Vagina (tissue), 2 donors: ENCODE results near the gene UBE2E3.

Source experiments
- POLR2A ChIP-seq, 2 donors: fragments of 450-650 bp; IDR thresholded peaks; one replicate each; pipeline ENCODE4 v1.6.1; 2017; ENCODE audit warnings: antibody characterized with exemption in 2 of 2, mild to moderate bottlenecking in 2 of 2, moderate library complexity in 2 of 2
- POLR2AphosphoS5 ChIP-seq, 2 donors: sonication (generic); formaldehyde crosslinking; IDR thresholded peaks; one replicate each; pipeline ENCODE4 v1.9.0; 2017; ENCODE audit warnings: antibody characterized with exemption in 2 of 2, mild to moderate bottlenecking in 2 of 2, low read depth in 1 of 2; ENCODE audit not compliant: insufficient read depth in 1 of 2
- TF ChIP-seq, protein P1 (sequence below), 3 experiments: fragments of 450-650 bp in 2 of 3; fragments of 200-600 bp in 1 of 3; sonication (generic) in 1 of 3; IDR thresholded peaks; one replicate each; pipeline ENCODE4 v1.5.1; 2017 to 2019; ENCODE audit warnings: antibody characterized with exemption in 3 of 3, mild to moderate bottlenecking in 2 of 3, moderate library complexity in 2 of 3

DNA sequence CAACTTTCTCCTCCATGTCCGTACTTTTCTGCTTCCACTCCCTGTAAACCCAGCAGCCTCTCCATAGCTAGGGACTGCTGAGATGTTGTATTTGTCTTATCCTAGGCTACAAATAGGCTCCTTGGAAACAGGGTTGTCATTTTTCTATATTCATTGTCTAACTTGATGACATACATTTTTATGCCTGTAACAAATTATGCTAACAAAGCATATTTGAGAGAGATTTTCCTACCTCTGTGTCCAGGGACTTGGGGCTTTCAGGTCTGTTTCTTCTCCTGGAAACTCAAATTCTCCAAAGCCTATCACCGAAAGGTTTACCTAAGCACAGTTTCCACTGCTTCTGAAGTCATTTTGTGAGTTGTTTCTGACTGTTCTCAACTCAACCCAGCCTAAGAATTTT, 102.7 kb downstream of the UBE2E3 start:
- no peak for TF ChIP-seq POLR2A (IDR thresholded peaks at IDR 0.05)
- TF ChIP-seq, protein P1, sequence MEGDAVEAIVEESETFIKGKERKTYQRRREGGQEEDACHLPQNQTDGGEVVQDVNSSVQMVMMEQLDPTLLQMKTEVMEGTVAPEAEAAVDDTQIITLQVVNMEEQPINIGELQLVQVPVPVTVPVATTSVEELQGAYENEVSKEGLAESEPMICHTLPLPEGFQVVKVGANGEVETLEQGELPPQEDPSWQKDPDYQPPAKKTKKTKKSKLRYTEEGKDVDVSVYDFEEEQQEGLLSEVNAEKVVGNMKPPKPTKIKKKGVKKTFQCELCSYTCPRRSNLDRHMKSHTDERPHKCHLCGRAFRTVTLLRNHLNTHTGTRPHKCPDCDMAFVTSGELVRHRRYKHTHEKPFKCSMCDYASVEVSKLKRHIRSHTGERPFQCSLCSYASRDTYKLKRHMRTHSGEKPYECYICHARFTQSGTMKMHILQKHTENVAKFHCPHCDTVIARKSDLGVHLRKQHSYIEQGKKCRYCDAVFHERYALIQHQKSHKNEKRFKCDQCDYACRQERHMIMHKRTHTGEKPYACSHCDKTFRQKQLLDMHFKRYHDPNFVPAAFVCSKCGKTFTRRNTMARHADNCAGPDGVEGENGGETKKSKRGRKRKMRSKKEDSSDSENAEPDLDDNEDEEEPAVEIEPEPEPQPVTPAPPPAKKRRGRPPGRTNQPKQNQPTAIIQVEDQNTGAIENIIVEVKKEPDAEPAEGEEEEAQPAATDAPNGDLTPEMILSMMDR (IDR thresholded peaks at IDR 0.05) = no peak
- TF ChIP-seq POLR2AphosphoS5 (IDR thresholded peaks at IDR 0.05; ENCODE audit: insufficient read depth in 1 of 2, low read depth in 1 of 2) = no peak
